HEK293 (cell line): ENCODE results near the gene VIPR2.

Source experiments
- CTCF ChIA-PET: fragments of 350-600 bp; formaldehyde crosslinking; extraction: SDS; loops from one replicate; lab custom pipeline; 2021; ENCODE audit warnings: antibody characterized with exemption; lab: Yijun Ruan, JAX
- POLR2A ChIA-PET: fragments of 300-600 bp; formaldehyde crosslinking; extraction: SDS; loops from one replicate; lab custom pipeline; 2020; ENCODE audit warnings: antibody characterized with exemption, inconsistent platforms; lab: Yijun Ruan, JAX
- H3K27ac ChIP-seq: fragments of 200-500 bp; sonication (Bioruptor generic); 2 replicates; pipeline ENCODE4 v1.5.1; 2014; ENCODE audit warnings: low read depth, low read length, control low read depth, inconsistent platforms; ENCODE audit errors: extremely low read depth
- H3K36me3 ChIP-seq, 2 experiments: fragments of 200-500 bp in 1 of 2; sonication (Bioruptor generic) in 1 of 2; 1 replicate in 1 of 2; 2 replicates in 1 of 2; pipeline ENCODE4 v1.5.1; 2014 to 2017; ENCODE audit warnings: inconsistent platforms in 2 of 2, low read length in 2 of 2; ENCODE audit not compliant: control insufficient read depth in 2 of 2, insufficient read depth in 1 of 2
- H3K4me1 ChIP-seq: fragments of 200-500 bp; sonication (Bioruptor generic); 2 replicates; pipeline ENCODE4 v1.5.1; 2014; ENCODE audit warnings: mild to moderate bottlenecking, low read length, inconsistent platforms; ENCODE audit not compliant: control insufficient read depth, insufficient read depth
- H3K4me3 ChIP-seq: 2 replicates; pipeline ENCODE4 v1.5.1; 2011; ENCODE audit warnings: low read depth, mild to moderate bottlenecking, control low read depth, low read length, moderate library complexity
- H3K9me3 ChIP-seq: fragments of 200-500 bp; sonication (Bioruptor generic); 2 replicates; pipeline ENCODE4 v1.5.1; 2014; ENCODE audit warnings: low read depth, low read length, inconsistent platforms; ENCODE audit not compliant: control insufficient read depth, insufficient read depth
- EGR2 ChIP-seq: fragments of 450-650 bp; formaldehyde crosslinking; IDR thresholded peaks from 2 replicates; pipeline ENCODE4 v1.5.1; 2016; ENCODE audit warnings: low read depth, missing biosample characterization, missing genetic modification characterization
- GLI2 ChIP-seq: fragments of 450-650 bp; formaldehyde crosslinking; IDR thresholded peaks from 2 replicates; pipeline ENCODE4; 2017; ENCODE audit warnings: missing biosample characterization, missing genetic modification characterization, low read depth, borderline replicate concordance
- GLIS1 ChIP-seq: fragments of 450-650 bp; formaldehyde crosslinking; IDR thresholded peaks from 2 replicates; pipeline ENCODE4 v1.5.1; 2016; ENCODE audit warnings: missing biosample characterization, missing genetic modification characterization
- HOXC10 ChIP-seq: sonication (generic); formaldehyde crosslinking; IDR thresholded peaks from 2 replicates; pipeline ENCODE4 v1.8.1; 2023; ENCODE audit warnings: mild to moderate bottlenecking, missing genetic modification reagents
- MEIS1 ChIP-seq: sonication (generic); formaldehyde crosslinking; IDR thresholded peaks from 2 replicates; pipeline ENCODE4 v1.8.1; 2022; ENCODE audit warnings: missing genetic modification reagents, mild to moderate bottlenecking, borderline replicate concordance
- PBX3 ChIP-seq: sonication (generic); formaldehyde crosslinking; IDR thresholded peaks from 2 replicates; pipeline ENCODE4 v1.8.1; 2022; ENCODE audit warnings: mild to moderate bottlenecking, moderate library complexity, missing genetic modification reagents
- SALL2 ChIP-seq: fragments of 450-650 bp; formaldehyde crosslinking; IDR thresholded peaks from 2 replicates; pipeline ENCODE4 v1.5.0; 2017; ENCODE audit warnings: missing biosample characterization, mild to moderate bottlenecking, missing genetic modification characterization, borderline replicate concordance
- SCRT1 ChIP-seq: fragments of 450-650 bp; formaldehyde crosslinking; IDR thresholded peaks from 2 replicates; pipeline ENCODE4 v1.5.1; 2016; ENCODE audit warnings: missing biosample characterization, missing genetic modification characterization, borderline replicate concordance
- ZBTB48 ChIP-seq: fragments of 450-650 bp; formaldehyde crosslinking; IDR thresholded peaks from 2 replicates; pipeline ENCODE4 v1.5.1; 2016; ENCODE audit warnings: missing biosample characterization, missing genetic modification characterization
- ZBTB8A ChIP-seq: fragments of 450-650 bp; formaldehyde crosslinking; IDR thresholded peaks from 2 replicates; pipeline ENCODE4 v1.5.1; 2016; ENCODE audit warnings: missing biosample characterization, missing genetic modification characterization
- ZFHX2 ChIP-seq: fragments of 450-650 bp; formaldehyde crosslinking; conservative IDR thresholded peaks from 2 replicates; pipeline ENCODE4 v1.5.1; 2016; ENCODE audit warnings: missing biosample characterization, missing genetic modification characterization
- ZIC2 ChIP-seq: fragments of 450-650 bp; formaldehyde crosslinking; IDR thresholded peaks from 2 replicates; pipeline ENCODE4 v1.5.1; 2016; ENCODE audit warnings: missing biosample characterization, missing genetic modification characterization
- ZNF114 ChIP-seq: fragments of 450-650 bp; formaldehyde crosslinking; IDR thresholded peaks from 2 replicates; pipeline ENCODE4 v1.5.0; 2017; ENCODE audit warnings: missing biosample characterization, missing genetic modification characterization
- ZNF169 ChIP-seq: fragments of 450-650 bp; formaldehyde crosslinking; IDR thresholded peaks from 2 replicates; pipeline ENCODE4 v1.5.1; 2016; ENCODE audit warnings: missing biosample characterization, missing genetic modification characterization
- ZNF23 ChIP-seq: fragments of 450-650 bp; formaldehyde crosslinking; IDR thresholded peaks from 2 replicates; pipeline ENCODE4 v1.5.1; 2016; ENCODE audit warnings: missing biosample characterization, missing genetic modification characterization, borderline replicate concordance
- ZNF324 ChIP-seq: fragments of 450-650 bp; formaldehyde crosslinking; IDR thresholded peaks from 2 replicates; pipeline ENCODE4 v1.5.1; 2016; ENCODE audit warnings: missing biosample characterization, missing genetic modification characterization
- ZNF37A ChIP-seq: fragments of 450-650 bp; IDR thresholded peaks from 2 replicates; pipeline ENCODE4 v1.5.1; 2018; ENCODE audit warnings: missing biosample characterization, missing genetic modification characterization
- ZNF433 ChIP-seq: fragments of 450-650 bp; formaldehyde crosslinking; IDR thresholded peaks from 2 replicates; pipeline ENCODE4 v1.5.1; 2016; ENCODE audit warnings: missing biosample characterization, missing genetic modification characterization, low read depth
- ZNF596 ChIP-seq: fragments of 450-650 bp; IDR thresholded peaks from 2 replicates; pipeline ENCODE4 v1.5.0; 2018; ENCODE audit warnings: missing biosample characterization, mild to moderate bottlenecking, missing genetic modification characterization, moderate library complexity
- ZNF600 ChIP-seq: fragments of 450-650 bp; formaldehyde crosslinking; IDR thresholded peaks from 2 replicates; pipeline ENCODE4 v1.5.1; 2016; ENCODE audit warnings: missing biosample characterization, missing genetic modification characterization
- ZNF660 ChIP-seq: fragments of 450-650 bp; IDR thresholded peaks from 2 replicates; pipeline ENCODE4 v1.5.1; 2018; ENCODE audit warnings: missing biosample characterization, mild to moderate bottlenecking, missing genetic modification characterization
- ZNF664 ChIP-seq: fragments of 450-650 bp; formaldehyde crosslinking; IDR thresholded peaks from 2 replicates; pipeline ENCODE4 v1.5.1; 2016; ENCODE audit warnings: missing biosample characterization, missing genetic modification characterization
- ZNF670 ChIP-seq: fragments of 450-650 bp; formaldehyde crosslinking; IDR thresholded peaks from 2 replicates; pipeline ENCODE4 v1.5.1; 2016; ENCODE audit warnings: missing biosample characterization, missing genetic modification characterization, low read depth
- ZNF776 ChIP-seq: fragments of 450-650 bp; formaldehyde crosslinking; IDR thresholded peaks from 2 replicates; pipeline ENCODE4 v1.5.0; 2017; ENCODE audit warnings: missing biosample characterization, missing genetic modification characterization, borderline replicate concordance
- ZNF785 ChIP-seq: fragments of 450-650 bp; formaldehyde crosslinking; IDR thresholded peaks from 2 replicates; pipeline ENCODE4 v1.5.1; 2016; ENCODE audit warnings: missing biosample characterization, missing genetic modification characterization
- ZNF792 ChIP-seq: fragments of 450-650 bp; formaldehyde crosslinking; IDR thresholded peaks from 2 replicates; pipeline ENCODE4 v1.5.1; 2016; ENCODE audit warnings: missing biosample characterization, missing genetic modification characterization
- ZXDB ChIP-seq: fragments of 450-650 bp; formaldehyde crosslinking; IDR thresholded peaks from 2 replicates; pipeline ENCODE4 v1.5.1; 2016; ENCODE audit warnings: missing biosample characterization, missing genetic modification characterization
- TF ChIP-seq, protein P1 (sequence below): fragments of 450-650 bp; formaldehyde crosslinking; IDR thresholded peaks from 2 replicates; pipeline ENCODE4 v1.5.1; 2016; ENCODE audit warnings: missing biosample characterization, missing genetic modification characterization

VIPR2 gene

DNA sequence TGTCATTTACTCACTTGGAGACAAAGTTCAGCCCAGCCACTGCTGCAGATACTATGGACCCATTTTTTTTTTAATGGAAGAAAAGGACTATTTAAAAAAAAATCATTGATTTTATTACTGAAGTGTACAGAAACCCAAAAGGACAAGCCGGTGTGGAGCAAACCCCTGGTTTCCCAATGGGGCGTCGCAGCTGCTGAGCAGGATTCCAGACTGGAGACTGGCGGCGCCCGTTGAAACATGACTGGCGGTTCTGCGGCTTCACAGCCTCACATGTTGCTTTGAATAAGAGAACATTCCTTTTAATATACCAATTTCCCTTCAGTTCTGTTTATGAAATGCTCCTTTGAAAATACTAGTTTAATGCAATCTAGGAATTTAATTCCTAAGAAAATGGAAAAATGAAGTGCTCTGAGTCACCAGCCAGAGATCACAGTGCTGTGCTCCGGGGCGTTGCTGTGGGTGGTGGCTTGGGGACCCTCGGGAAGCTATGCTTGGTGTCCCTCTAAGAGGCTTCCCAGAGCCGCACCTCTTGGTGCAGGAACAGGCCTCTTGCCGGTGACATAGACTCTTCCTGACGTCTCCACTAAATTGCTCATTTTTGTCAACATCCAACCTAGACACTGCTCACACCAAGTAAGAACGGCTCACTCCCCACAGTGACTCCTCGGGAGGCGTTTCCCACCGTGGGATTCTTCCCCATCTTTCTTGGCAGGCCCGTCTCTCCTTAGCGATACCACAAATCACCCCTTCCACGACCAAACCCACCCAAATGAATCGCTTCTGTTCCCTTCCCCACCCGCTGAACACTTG lies 12.0 kb upstream of the VIPR2 start (continued):
- TF ChIP-seq ZNF776 (tag by site-specific recombination) (no peak), ZNF324 (tag by site-specific recombination) (no peak)

DNA sequence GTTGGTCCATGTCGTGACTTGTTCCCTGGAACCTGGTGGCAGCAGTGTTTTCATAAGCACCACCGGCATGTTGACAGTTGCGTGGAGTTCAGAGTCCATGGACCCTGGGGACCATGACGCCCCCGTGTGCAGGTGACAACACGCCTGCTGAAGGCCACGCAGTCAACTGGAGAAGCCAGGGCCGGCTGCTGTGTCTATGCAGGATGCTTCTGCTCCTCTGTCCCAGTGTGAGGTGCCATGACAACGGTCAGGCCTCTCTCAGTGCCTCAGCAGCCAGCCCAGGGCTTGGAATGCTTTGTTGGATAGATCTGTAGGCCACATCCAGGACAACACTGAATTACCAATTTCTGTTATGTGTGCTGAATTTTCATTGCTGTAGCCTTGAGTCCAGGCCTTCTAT lies 10.7 kb upstream of the VIPR2 start:
- CTCF ChIA-PET: no interaction called here
- H3K4me3 ChIP-seq: no peak overlapping the region

GRCh38 chr7:159154243-159154642 lies 9.6 kb upstream of the VIPR2 start:
- TF ChIP-seq ZNF600 (tag by site-specific recombination) (peak; percentile 80), ZNF114 (tag by site-specific recombination) (no peak), HOXC10 (CRISPR knock-in tag) (no peak), SALL2 (no peak)
- TF ChIP-seq, protein P1, sequence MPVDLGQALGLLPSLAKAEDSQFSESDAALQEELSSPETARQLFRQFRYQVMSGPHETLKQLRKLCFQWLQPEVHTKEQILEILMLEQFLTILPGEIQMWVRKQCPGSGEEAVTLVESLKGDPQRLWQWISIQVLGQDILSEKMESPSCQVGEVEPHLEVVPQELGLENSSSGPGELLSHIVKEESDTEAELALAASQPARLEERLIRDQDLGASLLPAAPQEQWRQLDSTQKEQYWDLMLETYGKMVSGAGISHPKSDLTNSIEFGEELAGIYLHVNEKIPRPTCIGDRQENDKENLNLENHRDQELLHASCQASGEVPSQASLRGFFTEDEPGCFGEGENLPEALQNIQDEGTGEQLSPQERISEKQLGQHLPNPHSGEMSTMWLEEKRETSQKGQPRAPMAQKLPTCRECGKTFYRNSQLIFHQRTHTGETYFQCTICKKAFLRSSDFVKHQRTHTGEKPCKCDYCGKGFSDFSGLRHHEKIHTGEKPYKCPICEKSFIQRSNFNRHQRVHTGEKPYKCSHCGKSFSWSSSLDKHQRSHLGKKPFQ (tag by site-specific recombination): no peak
- Histone ChIP-seq H3K27ac (no peak overlapping the region), H3K9me3 (no peaks in the 10 kb centered on the region), H3K4me3 (no peak overlapping the region), H3K4me1 (no peaks in the 10 kb centered on the region), H3K36me3 (no peaks in the 10 kb centered on the region)
- ChIA-PET POLR2A (no interaction called here), CTCF (no interaction called here)

More for the DNA sequence above, 10.7 kb upstream of the VIPR2 start:
- H3K9me3 ChIP-seq: no peaks in the 10 kb centered on the region
- TF ChIP-seq HOXC10 (CRISPR knock-in tag) (no peak), ZBTB48 (tag by site-specific recombination) (no peak), GLIS1 (tag by site-specific recombination) (no peak), ZBTB8A (tag by site-specific recombination) (no peak)
- no peak overlapping the region for H3K27ac ChIP-seq
- POLR2A ChIA-PET: no interaction called here
- H3K4me1 ChIP-seq: no peaks in the 10 kb centered on the region
- no peaks in the 10 kb centered on the region for H3K36me3 ChIP-seq

DNA sequence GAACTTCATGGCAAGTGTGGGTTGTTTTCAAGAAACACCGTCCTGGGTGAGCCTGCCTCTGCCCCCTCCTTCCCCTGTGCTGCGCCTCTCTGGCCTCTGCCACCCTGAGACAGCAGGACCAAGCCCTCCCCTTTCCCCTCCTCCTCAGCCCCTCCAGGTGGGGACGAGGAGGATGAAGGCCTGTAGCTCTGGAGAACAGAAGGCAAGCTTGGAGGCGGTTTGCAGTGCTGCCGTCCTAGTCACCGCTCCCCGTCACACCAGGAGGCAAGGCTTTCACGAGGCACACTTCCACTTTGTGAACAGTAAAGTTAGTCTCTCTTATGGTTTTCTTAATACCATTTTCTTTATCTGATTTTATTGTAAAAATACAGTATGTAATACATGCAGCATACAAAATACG lies 8.8 kb upstream of the VIPR2 start:
- POLR2A ChIA-PET: no interaction called here
- Histone ChIP-seq H3K36me3 (no peaks in the 10 kb centered on the region), H3K4me1 (no peaks in the 10 kb centered on the region), H3K27ac (no peak overlapping the region), H3K4me3 (no peak overlapping the region), H3K9me3 (no peaks in the 10 kb centered on the region)
- CTCF ChIA-PET: interaction anchor here (0.6 kb wide), 1 partner anchor 22 kb away, joined by 3 read pairs; no protein-coding TSS in a partner anchor
- no peak for TF ChIP-seq ZNF785 (tag by site-specific recombination)
- no peak for TF ChIP-seq ZNF23 (tag by site-specific recombination)
- TF ChIP-seq ZNF660 (tag by site-specific recombination): no peak
- TF ChIP-seq ZNF433 (tag by site-specific recombination): no peak
- TF ChIP-seq ZNF664 (tag by site-specific recombination): no peak
- no peak for TF ChIP-seq ZIC2 (tag by site-specific recombination)
- TF ChIP-seq MEIS1 (CRISPR knock-in tag): no peak
- TF ChIP-seq ZNF169 (tag by site-specific recombination): no peak
- no peak for TF ChIP-seq ZNF792 (tag by site-specific recombination)
- no peak for TF ChIP-seq ZNF670
- TF ChIP-seq SCRT1 (tag by site-specific recombination): no peak
- no peak for TF ChIP-seq PBX3
- TF ChIP-seq EGR2 (tag by site-specific recombination): no peak
- no peak for TF ChIP-seq ZNF596
- TF ChIP-seq ZFHX2 (tag by site-specific recombination): no peak
- TF ChIP-seq GLI2 (tag by site-specific recombination): no peak
- no peak for TF ChIP-seq ZNF37A (tag by site-specific recombination)
- no peak for TF ChIP-seq ZXDB
